TTC549 (cell line): ENCODE results near the gene ARHGEF9.
"Not testable (repeated sequence)": the region's sequence is repeated elsewhere in the genome, so short reads cannot be mapped to it uniquely, and the experiment has no call there.

Experiments
- FAIRE-seq: peaks from 2 replicates; lab custom pipeline; 2012; peaks lifted over from hg19 to GRCh38; lab: Jason Lieb, UNC

Gene ARHGEF9

GRCh38 chrX:63657821-63658220 is 127.2 kb downstream of the ARHGEF9 start:
- no peak for FAIRE-seq

DNA sequence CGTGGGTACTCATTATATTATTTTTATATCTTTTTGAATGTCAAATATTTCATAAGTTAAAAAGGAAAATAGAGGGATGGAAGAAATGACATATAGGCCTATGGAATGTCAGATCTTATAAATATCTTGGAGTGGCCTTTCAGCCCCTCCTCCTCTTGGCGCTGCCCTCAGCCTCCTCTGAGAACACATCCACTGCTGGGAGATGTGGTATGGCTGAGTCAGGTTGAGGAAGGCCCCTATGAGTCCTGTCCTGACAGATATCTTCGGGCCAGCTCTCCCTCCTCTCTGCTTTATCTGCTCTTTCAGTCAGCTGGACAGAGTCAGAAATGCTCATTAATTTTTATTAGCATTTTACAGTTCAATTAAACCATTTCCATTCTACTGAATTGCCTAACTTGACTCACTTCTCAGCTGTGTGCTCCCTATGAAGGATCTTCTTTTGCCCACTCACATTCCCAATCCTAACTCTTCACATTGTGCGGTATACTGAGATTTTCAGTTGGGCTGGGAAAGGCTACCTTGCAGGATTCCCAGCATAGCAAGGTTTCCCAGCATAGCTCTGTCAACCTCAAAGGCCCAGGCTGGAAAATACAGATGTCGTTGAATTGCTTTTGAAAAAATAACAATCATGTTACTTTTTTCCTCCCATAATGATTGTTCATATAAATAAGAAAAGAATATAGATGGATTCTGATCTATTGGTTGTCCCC is 128.0 kb downstream of the ARHGEF9 start:
- FAIRE-seq, result no peak

DNA sequence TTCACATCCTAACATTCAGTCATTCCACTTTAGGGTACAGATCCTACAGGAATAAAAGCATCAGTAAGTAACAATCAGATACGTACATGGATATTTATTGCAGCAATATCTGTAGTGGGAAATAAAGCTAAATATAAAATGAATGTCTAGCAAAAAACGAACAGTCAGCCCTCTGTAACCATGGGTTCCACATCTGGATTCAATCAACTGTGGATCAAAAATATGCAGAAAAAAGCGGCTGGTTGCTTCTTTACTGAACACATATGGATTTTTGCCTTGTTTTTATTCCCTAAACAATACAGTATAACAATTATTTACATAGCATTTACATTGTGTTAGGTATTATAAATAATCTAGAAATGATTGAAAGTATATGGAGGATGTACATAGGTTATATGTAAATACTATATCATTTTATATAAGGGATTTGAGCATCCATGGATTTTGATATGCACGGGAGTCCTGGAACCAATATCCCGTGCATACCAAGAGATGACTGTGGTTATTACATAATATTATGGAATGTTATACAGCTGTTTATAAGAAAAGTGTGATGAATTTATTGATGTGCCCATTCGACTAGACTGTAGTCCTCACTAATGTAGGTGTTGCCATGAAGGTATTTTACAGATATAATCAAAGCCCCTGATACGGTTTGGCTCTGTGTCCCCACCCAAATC is 132.8 kb downstream of the ARHGEF9 start:
- FAIRE-seq, result no peak

- not testable (repeated sequence) for FAIRE-seq
Observed at GRCh38 chrX:63645748-63646147, 139.3 kb downstream of the ARHGEF9 start.

GRCh38 chrX:63635750-63636149 is 149.3 kb downstream of the ARHGEF9 start:
- FAIRE-seq, result no peak

DNA sequence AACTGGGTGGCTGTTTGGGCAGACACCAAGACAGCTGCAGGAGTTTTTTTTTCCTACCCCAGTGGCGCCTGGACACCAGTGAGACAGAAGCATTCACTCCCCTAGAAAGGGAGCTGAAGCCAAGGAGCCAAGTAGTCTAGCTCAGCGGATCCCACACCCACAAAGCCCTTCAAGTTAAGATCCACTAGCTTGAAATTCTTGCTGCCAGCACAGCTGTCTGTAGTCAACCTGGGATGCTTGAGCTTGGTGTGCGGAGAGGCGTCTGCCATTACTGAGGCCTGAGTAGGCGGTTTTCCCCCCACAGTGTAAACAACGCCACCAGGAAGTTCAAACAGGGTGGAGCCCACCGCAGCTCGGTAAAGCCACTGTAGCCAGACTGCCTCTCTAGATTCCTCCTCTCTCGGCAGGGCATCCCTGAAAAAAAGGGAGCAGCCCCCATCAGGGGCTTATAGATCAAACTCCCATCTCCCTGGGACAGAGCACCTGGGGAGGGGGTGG is 171.4 kb downstream of the ARHGEF9 start:
- FAIRE-seq, result no peak

- no peak for FAIRE-seq
Observed at GRCh38 chrX:63585936-63586335, 199.1 kb downstream of the ARHGEF9 start.
